Measurements from ENCODE around the gene ETV3. TPM values are rescaled to one million over a fixed set of nuclear protein-coding genes. Genes with fewer than 3 reads are reported as not detected.

ETV3 gene
- total and polyA plus RNA-seq, 2 of the 13 experiments (the other 11 are each of a cell fraction or from before 2014, with no cell fraction given) = 4.2 to 5.8 TPM

DNA sequence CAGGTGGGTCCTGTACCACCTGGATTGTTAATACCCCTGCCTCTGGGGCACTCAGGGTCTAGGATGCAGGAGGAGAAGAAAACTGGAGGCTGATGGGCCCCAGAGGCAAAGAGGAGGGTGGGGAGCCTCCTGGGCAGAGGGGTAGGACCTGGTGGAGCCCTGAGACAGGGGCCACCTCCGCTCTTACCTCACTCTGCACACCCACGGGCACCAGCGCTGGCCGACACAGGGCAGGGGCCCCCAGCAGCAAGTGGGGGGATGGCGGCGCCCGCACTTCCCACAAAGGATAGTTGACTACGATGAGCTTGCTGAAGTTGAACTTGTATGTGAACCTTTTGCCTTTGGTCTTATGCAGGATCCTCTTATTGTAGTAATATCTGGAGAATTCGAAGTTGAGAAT lies 39.7 kb downstream of the ETV3 start:
- FAIRE-seq = no peak
- peaks cover 0 to 3% of the 10 kb centered on the region in 2 experiments; a peak in 2 of 5 replicates for H3K27me3 ChIP-seq (ENCODE audit: control insufficient read depth in 1 of 2, insufficient read depth in 2 of 2, low read length in 2 of 2)
- H3K4me1 ChIP-seq (ENCODE audit: insufficient read depth, low read length) = no peaks in the 10 kb centered on the region
- in situ Hi-C loops (cut with HindIII; ENCODE audit: extremely low pct_ligation_motif_present, low pct_unique_long_range_greater_than_20kb) = no loop called here
- H3K4me2 ChIP-seq (ENCODE audit: low read depth, low read length) = no peak overlapping the region
- no peak for DNase-seq (ENCODE audit: low spot score)
- no peak overlapping the region for H2AFZ ChIP-seq (ENCODE audit: low read length)
- no peak for ATAC-seq
- H3K9ac ChIP-seq (ENCODE audit: insufficient read depth, low read depth, low read length) = no peak overlapping the region
- H3K79me2 ChIP-seq (ENCODE audit: insufficient read depth, low read length) = no peaks in the 10 kb centered on the region
- H3K36me3 ChIP-seq (replicated peaks in 1 of 2; ENCODE audit: control insufficient read depth in 1 of 2, insufficient read depth in 2 of 2, low read length in 2 of 2) = no peaks in the 10 kb centered on the region
- ChIA-PET CTCF (ENCODE audit: low intra/inter-chr PET ratio, low total read pairs) (no interaction called here), POLR2A (no interaction called here)
- 61% methylated on average over 4 of the region's 9 CpGs for WGBS (ENCODE audit: low lambda C conversion rate)
- no peak overlapping the region for H3K27ac ChIP-seq (ENCODE audit: extremely low read length, insufficient read depth, low read length)
- TF ChIP-seq, protein P1, sequence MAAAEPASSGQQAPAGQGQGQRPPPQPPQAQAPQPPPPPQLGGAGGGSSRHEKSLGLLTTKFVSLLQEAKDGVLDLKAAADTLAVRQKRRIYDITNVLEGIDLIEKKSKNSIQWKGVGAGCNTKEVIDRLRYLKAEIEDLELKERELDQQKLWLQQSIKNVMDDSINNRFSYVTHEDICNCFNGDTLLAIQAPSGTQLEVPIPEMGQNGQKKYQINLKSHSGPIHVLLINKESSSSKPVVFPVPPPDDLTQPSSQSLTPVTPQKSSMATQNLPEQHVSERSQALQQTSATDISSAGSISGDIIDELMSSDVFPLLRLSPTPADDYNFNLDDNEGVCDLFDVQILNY (CRISPR knock-in tag; conservative IDR thresholded peaks at IDR 0.05) = no peak
- TF ChIP-seq RCOR2 (CRISPR knock-in tag; IDR thresholded peaks at IDR 0.05) (no peak), PRMT3 (CRISPR knock-in tag; IDR thresholded peaks at IDR 0.05; ENCODE audit: borderline replicate concordance, low read depth) (no peak), NFYC (CRISPR knock-in tag; IDR thresholded peaks at IDR 0.05) (no peak), ZNF572 (CRISPR knock-in tag; IDR thresholded peaks at IDR 0.05) (no peak), ZNF784 (CRISPR knock-in tag; IDR thresholded peaks at IDR 0.05; ENCODE audit: borderline replicate concordance) (no peak), CBX2 (IDR thresholded peaks at IDR 0.05; ENCODE audit: low read depth, low read length) (no peak), CBX2 (CRISPR knock-in tag; IDR thresholded peaks at IDR 0.05; ENCODE audit: low read depth) (no peak), SMAD1 (CRISPR knock-in tag; IDR thresholded peaks at IDR 0.05; ENCODE audit: borderline replicate concordance, low read depth) (no peak), ZNF251 (CRISPR knock-in tag; IDR thresholded peaks at IDR 0.05) (no peak), SALL2 (CRISPR knock-in tag; IDR thresholded peaks at IDR 0.05) (no peak), DR1 (CRISPR knock-in tag; IDR thresholded peaks at IDR 0.05) (no peak), ZNF343 (CRISPR knock-in tag; IDR thresholded peaks at IDR 0.05) (no peak), ZNF775 (CRISPR knock-in tag; IDR thresholded peaks at IDR 0.05; ENCODE audit: borderline replicate concordance) (no peak)
- TF ChIP-seq, protein P2, sequence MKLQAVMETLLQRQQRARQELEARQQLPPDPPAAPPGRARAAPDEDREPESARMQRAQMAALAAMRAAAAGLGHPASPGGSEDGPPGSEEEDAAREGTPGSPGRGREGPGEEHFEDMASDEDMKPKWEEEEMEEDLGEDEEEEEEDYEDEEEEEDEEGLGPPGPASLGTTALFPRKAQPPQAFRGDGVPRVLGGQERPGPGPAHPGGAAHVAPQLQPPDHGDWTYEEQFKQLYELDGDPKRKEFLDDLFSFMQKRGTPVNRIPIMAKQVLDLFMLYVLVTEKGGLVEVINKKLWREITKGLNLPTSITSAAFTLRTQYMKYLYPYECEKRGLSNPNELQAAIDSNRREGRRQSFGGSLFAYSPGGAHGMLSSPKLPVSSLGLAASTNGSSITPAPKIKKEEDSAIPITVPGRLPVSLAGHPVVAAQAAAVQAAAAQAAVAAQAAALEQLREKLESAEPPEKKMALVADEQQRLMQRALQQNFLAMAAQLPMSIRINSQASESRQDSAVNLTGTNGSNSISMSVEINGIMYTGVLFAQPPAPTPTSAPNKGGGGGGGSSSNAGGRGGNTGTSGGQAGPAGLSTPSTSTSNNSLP (IDR thresholded peaks at IDR 0.05; ENCODE audit: low read depth, low read length) = no peak
- TF ChIP-seq, protein P3, sequence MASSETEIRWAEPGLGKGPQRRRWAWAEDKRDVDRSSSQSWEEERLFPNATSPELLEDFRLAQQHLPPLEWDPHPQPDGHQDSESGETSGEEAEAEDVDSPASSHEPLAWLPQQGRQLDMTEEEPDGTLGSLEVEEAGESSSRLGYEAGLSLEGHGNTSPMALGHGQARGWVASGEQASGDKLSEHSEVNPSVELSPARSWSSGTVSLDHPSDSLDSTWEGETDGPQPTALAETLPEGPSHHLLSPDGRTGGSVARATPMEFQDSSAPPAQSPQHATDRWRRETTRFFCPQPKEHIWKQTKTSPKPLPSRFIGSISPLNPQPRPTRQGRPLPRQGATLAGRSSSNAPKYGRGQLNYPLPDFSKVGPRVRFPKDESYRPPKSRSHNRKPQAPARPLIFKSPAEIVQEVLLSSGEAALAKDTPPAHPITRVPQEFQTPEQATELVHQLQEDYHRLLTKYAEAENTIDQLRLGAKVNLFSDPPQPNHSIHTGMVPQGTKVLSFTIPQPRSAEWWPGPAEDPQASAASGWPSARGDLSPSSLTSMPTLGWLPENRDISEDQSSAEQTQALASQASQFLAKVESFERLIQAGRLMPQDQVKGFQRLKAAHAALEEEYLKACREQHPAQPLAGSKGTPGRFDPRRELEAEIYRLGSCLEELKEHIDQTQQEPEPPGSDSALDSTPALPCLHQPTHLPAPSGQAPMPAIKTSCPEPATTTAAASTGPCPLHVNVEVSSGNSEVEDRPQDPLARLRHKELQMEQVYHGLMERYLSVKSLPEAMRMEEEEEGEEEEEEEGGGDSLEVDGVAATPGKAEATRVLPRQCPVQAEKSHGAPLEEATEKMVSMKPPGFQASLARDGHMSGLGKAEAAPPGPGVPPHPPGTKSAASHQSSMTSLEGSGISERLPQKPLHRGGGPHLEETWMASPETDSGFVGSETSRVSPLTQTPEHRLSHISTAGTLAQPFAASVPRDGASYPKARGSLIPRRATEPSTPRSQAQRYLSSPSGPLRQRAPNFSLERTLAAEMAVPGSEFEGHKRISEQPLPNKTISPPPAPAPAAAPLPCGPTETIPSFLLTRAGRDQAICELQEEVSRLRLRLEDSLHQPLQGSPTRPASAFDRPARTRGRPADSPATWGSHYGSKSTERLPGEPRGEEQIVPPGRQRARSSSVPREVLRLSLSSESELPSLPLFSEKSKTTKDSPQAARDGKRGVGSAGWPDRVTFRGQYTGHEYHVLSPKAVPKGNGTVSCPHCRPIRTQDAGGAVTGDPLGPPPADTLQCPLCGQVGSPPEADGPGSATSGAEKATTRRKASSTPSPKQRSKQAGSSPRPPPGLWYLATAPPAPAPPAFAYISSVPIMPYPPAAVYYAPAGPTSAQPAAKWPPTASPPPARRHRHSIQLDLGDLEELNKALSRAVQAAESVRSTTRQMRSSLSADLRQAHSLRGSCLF (CRISPR knock-in tag; IDR thresholded peaks at IDR 0.05; ENCODE audit: borderline replicate concordance) = no peak
- H4K20me1 ChIP-seq (ENCODE audit: insufficient read depth, low read length) = no peaks in the 10 kb centered on the region
- no peaks in the 10 kb centered on the region for H3K9me3 ChIP-seq (ENCODE audit: low read length)
- intact Hi-C loops (cut with micrococcal nuclease; ENCODE audit: unreplicated experiment) = loop anchor here (10.0 kb wide), 1 partner anchor 894 kb away; no protein-coding TSS in a partner anchor
- H3K4me3 ChIP-seq (replicated peaks in 1 of 3; ENCODE audit: insufficient read depth in 1 of 3, low read depth in 2 of 3, low read length in 3 of 3) = no peak overlapping the region
- BruUV-seq (replicated peaks) = no TSS peak
